H9 (cell line): Measurements from ENCODE around the gene GRB2. TPM values are rescaled to one million over a fixed set of nuclear protein-coding genes. Genes with fewer than 3 reads are reported as not detected.

ENCODE experiments used
- DNase-seq: peaks from one replicate; pipeline ENCODE4 v3.0.0-alpha.2; 2017
- H2AFZ ChIP-seq: one replicate; pipeline ENCODE4 v1.6.1; 2013; ENCODE audit warnings: mild to moderate bottlenecking, low read length, control low read depth, moderate library complexity
- H2AK5ac ChIP-seq: 2 replicates; pipeline ENCODE4 v1.6.1; 2013; ENCODE audit warnings: low read length, control low read depth, mixed read lengths; ENCODE audit not compliant: insufficient read length
- H2BK120ac ChIP-seq: one replicate; pipeline ENCODE4 v1.6.1; 2013; ENCODE audit warnings: low read depth, mild to moderate bottlenecking, low read length, control low read depth, inconsistent platforms; ENCODE audit not compliant: poor library complexity, severe bottlenecking
- H2BK12ac ChIP-seq: 2 replicates; pipeline ENCODE4 v1.6.1; 2013; ENCODE audit warnings: low read length, control low read depth, mixed read lengths, low read depth; ENCODE audit not compliant: insufficient read length
- H2BK15ac ChIP-seq: 2 replicates; pipeline ENCODE4 v1.6.1; 2013; ENCODE audit warnings: low read depth, low read length, control low read depth
- H2BK20ac ChIP-seq: one replicate; pipeline ENCODE4 v1.6.1; 2013; ENCODE audit warnings: low read depth, mild to moderate bottlenecking, low read length, control low read depth, inconsistent platforms; ENCODE audit not compliant: poor library complexity, severe bottlenecking
- H2BK5ac ChIP-seq: 2 replicates; pipeline ENCODE4 v1.6.1; 2013; ENCODE audit warnings: low read length, control low read depth, mixed read lengths; ENCODE audit not compliant: insufficient read length
- H3K14ac ChIP-seq: 2 replicates; pipeline ENCODE4 v1.6.1; 2013; ENCODE audit warnings: low read length, control low read depth; ENCODE audit not compliant: insufficient read depth
- H3K18ac ChIP-seq: 2 replicates; pipeline ENCODE4 v1.6.1; 2013; ENCODE audit warnings: low read depth, mild to moderate bottlenecking, mixed read lengths, low read length, control low read depth; ENCODE audit not compliant: insufficient read length
- H3K23ac ChIP-seq: 2 replicates; pipeline ENCODE4 v1.6.1; 2013; ENCODE audit warnings: low read length, control low read depth, mixed read lengths, low read depth; ENCODE audit not compliant: insufficient read length
- H3K23me2 ChIP-seq: 2 replicates; pipeline ENCODE4 v1.6.1; 2013; ENCODE audit warnings: low read depth, mild to moderate bottlenecking, mixed read lengths, low read length, control low read depth; ENCODE audit not compliant: insufficient read length, poor library complexity, severe bottlenecking
- H3K27ac ChIP-seq: 2 replicates; pipeline ENCODE4 v1.5.1; 2013; ENCODE audit warnings: low read length, control low read depth, mixed read lengths, low read depth; ENCODE audit not compliant: insufficient read length
- H3K27me3 ChIP-seq: 2 replicates; pipeline ENCODE4 v1.6.1; 2013; ENCODE audit warnings: low read length, control low read depth, inconsistent platforms; ENCODE audit not compliant: insufficient read depth
- H3K4ac ChIP-seq: 2 replicates; pipeline ENCODE4 v1.6.1; 2013; ENCODE audit warnings: low read depth, mild to moderate bottlenecking, control low read depth, inconsistent platforms, low read length, moderate library complexity
- H3K4me1 ChIP-seq: 2 replicates; pipeline ENCODE4 v1.6.1; 2013; ENCODE audit warnings: low read length, control low read depth, inconsistent platforms; ENCODE audit not compliant: insufficient read depth
- H3K4me2 ChIP-seq: 2 replicates; pipeline ENCODE4 v1.6.1; 2013; ENCODE audit warnings: low read length, control low read depth, mixed read lengths; ENCODE audit not compliant: insufficient read length, insufficient read depth
- H3K56ac ChIP-seq: 2 replicates; pipeline ENCODE4 v1.6.1; 2013; ENCODE audit warnings: low read depth, mild to moderate bottlenecking, mixed read lengths, low read length, control low read depth; ENCODE audit not compliant: insufficient read length
- H3K79me1 ChIP-seq: 2 replicates; pipeline ENCODE4 v1.6.1; 2013; ENCODE audit warnings: low read depth, mild to moderate bottlenecking, moderate library complexity, low read length, control low read depth, inconsistent platforms; ENCODE audit not compliant: insufficient read depth, poor library complexity, severe bottlenecking
- H3K79me2 ChIP-seq: 2 replicates; pipeline ENCODE4 v1.6.1; 2013; ENCODE audit warnings: low read length, control low read depth, inconsistent platforms; ENCODE audit not compliant: insufficient read depth
- H3K9ac ChIP-seq: 2 replicates; pipeline ENCODE4 v1.6.1; 2013; ENCODE audit warnings: low read length, control low read depth, mixed read lengths; ENCODE audit not compliant: insufficient read length; ENCODE audit errors: extremely low read depth
- H3K9me3 ChIP-seq: one replicate; pipeline ENCODE4 v1.6.1; 2013; ENCODE audit warnings: low read depth, low read length, inconsistent platforms; ENCODE audit not compliant: control insufficient read depth
- H3T11ph ChIP-seq: one replicate; pipeline ENCODE4 v1.6.1; 2013; ENCODE audit warnings: mild to moderate bottlenecking, low read length, control low read depth, inconsistent platforms
- H4K20me1 ChIP-seq: one replicate; pipeline ENCODE4 v1.6.1; 2013; ENCODE audit not compliant: control insufficient read depth, insufficient read length, insufficient read depth
- H4K5ac ChIP-seq: 2 replicates; pipeline ENCODE4 v1.6.1; 2013; ENCODE audit warnings: low read depth, mild to moderate bottlenecking, mixed read lengths, low read length, control low read depth; ENCODE audit not compliant: insufficient read length
- H4K8ac ChIP-seq: replicated peaks from 2 replicates; pipeline ENCODE4 v1.6.1; 2013; ENCODE audit warnings: low read length, control low read depth, mixed read lengths, low read depth; ENCODE audit not compliant: insufficient read length
- H4K91ac ChIP-seq: 2 replicates; pipeline ENCODE4 v1.6.1; 2013; ENCODE audit warnings: low read depth, mild to moderate bottlenecking, moderate library complexity, mixed read lengths, low read length, control low read depth; ENCODE audit not compliant: insufficient read length
- H3K27ac Mint-ChIP-seq, 3 experiments: 2 replicates in 2 of 3; 3 replicates in 1 of 3; pipeline ENCODE4 v1.8.0; 2020 to 2021; ENCODE audit warnings: mixed read lengths in 3 of 3, mild to moderate bottlenecking in 1 of 3, moderate library complexity in 1 of 3
- H3K27me3 Mint-ChIP-seq: 2 replicates; pipeline ENCODE4 v1.8.0; 2021; ENCODE audit warnings: low read depth, mild to moderate bottlenecking, moderate library complexity, mixed read lengths
- H3K36me3 Mint-ChIP-seq, 3 experiments: 2 replicates in 2 of 3; 3 replicates in 1 of 3; pipeline ENCODE4 v1.8.0; 2020 to 2021; ENCODE audit warnings: low read depth in 3 of 3, mixed read lengths in 3 of 3; ENCODE audit not compliant: insufficient read depth in 1 of 3
- H3K4me1 Mint-ChIP-seq, 2 experiments: 2 replicates each; pipeline ENCODE4 v1.8.0; 2020; ENCODE audit warnings: mixed read lengths in 2 of 2
- H3K4me3 Mint-ChIP-seq, 2 experiments: 2 replicates in 1 of 2; 3 replicates in 1 of 2; pipeline ENCODE4 v1.8.0; 2020 to 2021; ENCODE audit warnings: mild to moderate bottlenecking in 2 of 2, mixed read lengths in 2 of 2, moderate library complexity in 1 of 2
- H3K9me3 Mint-ChIP-seq, 2 experiments: 2 replicates in 1 of 2; 3 replicates in 1 of 2; pipeline ENCODE4 v1.8.0; 2020; ENCODE audit warnings: mild to moderate bottlenecking in 2 of 2, mixed read lengths in 2 of 2, moderate library complexity in 1 of 2
- CTCF ChIP-seq: fragments of 200-600 bp; sonication (generic); conservative IDR thresholded peaks from 3 replicates; pipeline ENCODE4 v1.8.0; 2021; ENCODE audit warnings: antibody characterized with exemption, mild to moderate bottlenecking
- total RNA-seq: library from RNA; stranded (reverse); gene quantifications from 2 replicates; pipeline ENCODE4 v1.2.1, GENCODE V29; 2021

Gene GRB2
- total RNA-seq, 1 experiment from 2014 or later, result 91.7 TPM

GRCh38 chr17:75454193-75454592 is 48.7 kb upstream of the GRB2 start:
- H2BK5ac ChIP-seq, result no peak overlapping the region
- H3K79me2 ChIP-seq, result no peaks in the 10 kb centered on the region
- H3K23me2 ChIP-seq, result peaks cover 13% of the 10 kb centered on the region
- H3K23ac ChIP-seq, result no peak overlapping the region
- no peak overlapping the region for H3K4ac ChIP-seq
- Mint-ChIP-seq H3K9me3 (no peaks in the 10 kb centered on the region), H3K27me3 (no peaks in the 10 kb centered on the region), H3K4me3 (no peak overlapping the region), H3K4me1 (peaks cover 16 to 21% of the 10 kb centered on the region in 2 experiments), H3K36me3 (no peaks in the 10 kb centered on the region), H3K27ac (no peak overlapping the region)
- H4K5ac ChIP-seq, result no peak overlapping the region
- H2AFZ ChIP-seq, result no peak overlapping the region
- TF ChIP-seq CTCF, result no peak
- no peaks in the 10 kb centered on the region for H3K79me1 ChIP-seq
- no peak overlapping the region for H3K4me2 ChIP-seq
- no peaks in the 10 kb centered on the region for H3K27me3 ChIP-seq
- H3K14ac ChIP-seq, result no peak overlapping the region
- no peak overlapping the region for H2BK12ac ChIP-seq
- no peak overlapping the region for H2BK15ac ChIP-seq
- H3K4me1 ChIP-seq, result no peaks in the 10 kb centered on the region; the same call in 1 of the 2 replicates
- H4K20me1 ChIP-seq, result no peaks in the 10 kb centered on the region
- no peak overlapping the region for H3K18ac ChIP-seq
- no peak overlapping the region for H3K27ac ChIP-seq
- DNase-seq, result no peak
- H4K8ac ChIP-seq, result no peak overlapping the region
- H2BK20ac ChIP-seq, result no peak overlapping the region
- H4K91ac ChIP-seq, result no peak overlapping the region
- no peak overlapping the region for H3T11ph ChIP-seq
- H2AK5ac ChIP-seq, result no peak overlapping the region
- no peak overlapping the region for H2BK120ac ChIP-seq
- no peaks in the 10 kb centered on the region for H3K9me3 ChIP-seq
- H3K56ac ChIP-seq, result no peak overlapping the region
- H3K9ac ChIP-seq, result no peak overlapping the region
